NCI-H2107 treated with DMSO at 0.1 percent for 48 hours (cell line): ENCODE measurements around the gene KLHL34.

Experiments used
- DNase-seq: peaks from one replicate; lab custom pipeline; 2025; ENCODE audit not compliant: unreplicated experiment; lab: John Stamatoyannopoulos, UW

The KLHL34 gene, protein sequence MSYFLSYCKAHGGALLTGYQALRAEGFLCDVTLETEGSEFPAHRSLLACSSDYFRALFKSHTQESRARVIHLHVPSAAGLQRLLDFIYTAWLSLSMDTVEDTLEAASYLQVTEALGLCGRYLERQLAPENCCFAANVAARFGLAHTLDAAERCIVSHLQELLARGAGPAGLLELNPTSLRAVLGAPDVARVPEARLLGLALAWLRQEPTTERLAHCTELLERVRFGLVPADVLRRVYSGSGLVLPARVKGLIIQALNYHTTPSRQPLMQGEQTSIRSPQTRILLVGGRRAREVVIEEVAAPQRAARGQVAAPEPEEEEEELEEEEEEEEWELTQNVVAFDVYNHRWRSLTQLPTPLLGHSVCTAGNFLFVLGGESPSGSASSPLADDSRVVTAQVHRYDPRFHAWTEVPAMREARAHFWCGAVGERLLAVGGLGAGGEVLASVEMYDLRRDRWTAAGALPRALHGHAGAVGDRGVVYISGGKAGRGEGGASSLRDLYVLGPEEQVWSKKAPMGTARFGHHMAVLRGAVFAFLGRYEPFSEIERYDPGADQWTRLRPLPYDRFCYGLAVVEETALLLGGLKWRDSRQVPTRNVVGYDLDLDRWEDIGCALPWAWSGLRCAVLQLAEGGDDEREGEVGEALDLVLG

DNA sequence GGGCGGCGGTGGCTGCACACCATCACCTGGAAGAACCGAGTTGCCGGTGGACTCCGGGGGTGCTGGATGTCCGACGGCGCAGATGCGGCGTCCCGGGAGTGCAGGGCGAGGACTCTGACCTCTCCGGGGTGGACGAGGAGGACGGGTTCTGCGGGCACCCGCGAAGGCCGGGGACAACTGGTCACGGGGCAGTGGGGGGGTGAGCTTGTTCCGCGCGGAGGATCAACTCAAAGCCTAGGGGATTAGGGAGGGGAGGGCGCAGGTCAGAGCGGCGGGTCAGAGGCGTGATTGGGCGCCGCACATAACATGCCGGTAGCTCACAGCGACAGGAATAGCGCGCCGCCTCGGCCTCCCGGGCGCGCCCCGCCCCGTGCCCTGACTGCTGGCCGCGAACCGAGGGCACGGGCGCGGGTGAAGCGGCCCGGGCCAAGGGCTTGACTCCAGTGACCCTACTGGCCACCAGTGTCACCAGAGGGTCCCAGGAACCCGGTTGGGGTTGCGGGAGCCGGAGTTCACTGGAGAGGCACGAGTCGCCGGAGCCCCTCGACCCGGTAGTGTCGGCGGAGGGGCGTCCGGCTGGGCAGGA, at the start of gene KLHL34:
Gene KLHL34 (minus strand): TSS at position 179 of the 586 bp plus-strand sequence. CDS start 542 bp downstream, outside the sequence.
- no peak for DNase-seq

DNA sequence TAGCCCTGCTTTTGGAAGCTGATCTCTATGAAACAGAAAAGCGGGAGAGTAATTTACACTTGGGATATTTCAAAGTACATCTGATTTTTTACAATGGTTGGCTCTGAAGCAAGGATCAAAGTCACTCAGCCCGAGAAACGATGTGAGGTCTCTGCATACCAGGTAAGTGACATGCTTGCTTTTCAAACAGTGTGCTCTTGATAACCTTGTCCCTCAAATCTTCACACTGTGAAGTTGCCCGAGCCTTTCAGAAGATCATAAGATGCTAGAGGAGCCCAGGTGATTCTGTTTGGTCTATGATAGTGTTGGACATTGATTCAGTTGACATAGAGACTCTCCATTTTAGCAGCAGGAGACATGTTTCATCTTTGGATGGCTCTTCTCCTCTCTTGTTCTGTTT, 47.1 kb upstream of the KLHL34 start:
- DNase-seq, result no peak

DNA sequence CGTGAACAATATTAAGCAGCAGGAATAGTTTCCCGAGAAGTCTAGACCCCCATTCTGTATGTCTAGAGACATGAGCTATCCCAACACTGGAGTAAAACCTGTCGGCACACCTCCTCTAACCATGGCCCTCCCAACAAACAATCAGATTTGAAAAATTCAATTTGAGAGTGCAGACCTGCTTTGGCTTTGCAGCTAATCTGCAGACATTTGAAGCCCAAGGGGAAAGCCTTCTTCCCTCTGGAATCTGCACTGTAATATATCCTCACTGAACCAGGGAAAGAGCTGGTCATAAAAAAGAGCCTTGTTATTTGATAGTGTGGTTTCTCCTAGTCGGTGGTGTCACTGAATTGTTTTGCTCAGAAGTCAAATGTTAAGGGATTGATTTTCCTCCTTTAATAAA, 44.6 kb upstream of the KLHL34 start:
- peak; percentile 54 for DNase-seq

DNA sequence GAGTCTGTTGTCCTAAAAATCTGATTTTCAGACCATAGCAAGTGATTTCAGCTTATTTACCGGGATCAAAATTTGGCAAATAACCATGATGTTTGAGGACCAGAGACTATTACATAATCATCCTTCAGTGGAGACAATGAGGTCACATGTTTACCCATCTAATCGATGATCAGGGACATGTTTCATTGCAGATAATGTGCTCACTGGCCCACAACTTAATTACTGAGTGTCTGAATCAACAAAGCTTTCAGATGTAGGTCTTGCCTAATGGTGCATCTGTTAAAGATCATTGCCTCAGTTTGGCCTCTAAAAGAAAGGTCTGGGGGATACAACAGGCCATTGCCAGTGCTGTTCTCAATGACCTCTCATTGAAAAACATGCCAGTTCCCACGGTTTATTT, 42.8 kb upstream of the KLHL34 start:
- no peak for DNase-seq

DNA sequence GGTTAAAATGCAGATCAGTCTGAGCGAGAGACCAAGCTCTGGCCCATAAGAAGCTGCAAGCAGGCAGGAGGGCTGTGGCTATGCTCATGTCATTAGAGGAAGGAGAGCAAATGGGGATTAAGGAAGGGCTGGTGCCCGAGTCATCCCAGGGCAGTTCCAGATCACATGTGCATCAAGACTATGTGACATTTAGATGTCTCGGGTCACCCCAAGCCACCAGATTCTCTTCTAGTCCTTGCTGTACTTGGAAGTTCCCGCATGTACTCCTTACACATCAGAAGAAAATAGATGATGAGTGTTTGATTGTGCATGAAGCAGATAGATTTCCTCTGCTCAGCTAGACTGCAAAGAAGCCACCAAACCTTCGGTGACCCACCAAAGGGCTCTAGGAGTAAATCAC, 42.1 kb upstream of the KLHL34 start:
- DNase-seq, result no peak

DNA sequence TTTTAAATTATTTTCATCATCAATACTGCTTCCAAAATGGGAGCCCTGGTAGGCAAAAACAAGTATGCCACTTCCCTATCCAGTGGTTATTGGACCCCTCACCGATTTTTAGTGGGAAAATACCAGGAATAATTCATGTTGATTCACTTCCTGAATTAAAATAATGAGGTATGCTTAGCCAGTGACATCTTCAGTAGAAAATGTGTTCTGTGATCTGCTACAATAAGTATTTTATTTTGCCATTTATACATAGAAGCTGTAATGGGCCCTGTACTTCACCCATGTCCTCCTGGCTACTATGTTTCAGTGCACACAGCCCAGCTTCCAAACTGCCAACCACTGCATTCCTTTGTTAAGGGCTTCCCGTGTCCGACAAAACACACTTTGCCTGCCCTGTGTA, 41.0 kb upstream of the KLHL34 start:
- DNase-seq, result no peak

DNA sequence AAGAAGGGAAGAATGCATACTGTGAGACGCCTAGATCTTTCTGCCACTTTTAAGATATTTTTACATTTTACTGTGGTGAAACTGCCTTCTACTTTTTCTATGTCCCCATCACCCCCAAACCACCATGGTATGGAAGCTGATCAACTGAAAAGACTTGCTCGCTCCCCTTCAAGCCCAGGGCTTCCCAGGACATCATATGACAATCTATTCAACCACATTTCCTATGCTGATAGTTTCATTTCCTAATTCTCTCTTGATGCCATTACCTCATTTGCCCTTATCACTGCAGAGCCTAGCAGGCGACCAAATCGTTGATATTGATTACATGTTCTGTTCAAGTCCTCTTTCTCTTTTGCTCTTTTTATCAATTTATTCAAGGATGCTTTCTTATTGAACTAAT, 40.1 kb upstream of the KLHL34 start:
- no peak for DNase-seq

DNA sequence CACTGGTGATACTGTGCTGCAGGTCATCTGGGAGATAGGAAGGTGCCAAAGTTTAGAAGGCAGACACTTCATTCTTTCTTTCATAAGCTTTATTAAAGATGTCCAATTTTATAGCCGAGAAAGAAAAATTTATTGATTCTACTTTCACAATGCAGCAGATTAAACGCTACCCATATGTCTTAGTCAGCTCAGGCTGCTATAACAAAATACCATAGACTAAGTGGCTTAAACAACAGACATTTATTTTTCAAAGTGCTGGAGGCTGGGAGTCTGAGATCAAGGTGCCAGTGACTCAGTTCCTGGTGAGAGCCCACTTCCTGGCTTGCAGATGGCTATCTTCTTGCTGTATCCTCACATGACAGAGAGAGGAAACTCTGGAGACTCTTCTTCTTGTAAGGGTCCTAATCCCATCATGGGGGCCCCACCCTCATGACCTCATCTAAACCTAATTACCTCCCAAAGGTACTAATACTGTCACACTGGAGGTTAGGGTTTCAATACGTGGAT, 33.4 kb upstream of the KLHL34 start:
- no peak for DNase-seq

DNA sequence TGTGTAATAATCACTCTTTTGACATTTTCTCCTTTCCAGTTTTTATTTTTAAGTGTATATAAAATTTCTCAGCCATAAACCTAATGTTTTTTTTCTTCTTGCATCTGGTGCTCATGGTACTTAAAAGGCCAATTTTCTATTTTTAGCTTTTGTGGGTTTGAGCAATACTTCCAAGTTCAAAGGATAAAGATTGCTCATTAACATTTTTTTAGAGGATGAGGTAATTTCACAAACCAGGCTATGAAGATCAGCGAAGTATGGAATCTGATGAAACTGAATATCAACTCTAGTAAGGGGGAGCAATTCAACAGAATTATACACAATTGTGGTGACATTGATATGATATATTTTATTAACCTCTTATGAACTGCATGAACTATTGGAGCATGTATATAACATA, 25.8 kb upstream of the KLHL34 start:
- DNase-seq, result no peak

DNA sequence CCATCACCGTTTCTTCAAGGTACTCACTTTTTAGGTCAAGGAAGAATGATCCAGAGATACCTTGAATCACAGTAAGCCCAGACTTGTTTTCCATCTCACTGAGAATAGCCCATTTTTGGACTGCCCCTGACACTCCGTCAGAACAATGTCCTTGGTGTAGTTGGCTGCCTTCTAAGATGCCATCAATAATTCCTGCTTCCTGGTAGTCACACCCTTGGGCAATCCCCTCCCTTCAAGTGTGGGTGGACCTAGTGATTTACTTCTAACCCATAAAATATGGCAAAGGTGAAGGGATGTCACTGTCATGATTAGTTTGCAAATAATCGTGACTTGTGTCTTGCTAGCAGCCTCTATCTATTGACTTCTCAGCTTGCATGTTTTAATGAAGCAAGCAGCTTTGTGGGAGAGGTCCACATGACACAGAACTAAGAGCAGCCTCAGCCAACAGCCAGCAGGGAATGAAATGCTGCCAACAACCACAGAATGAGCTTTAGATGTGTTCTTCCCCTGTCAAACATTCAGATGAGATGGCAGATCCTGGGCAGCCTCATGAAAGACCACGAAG, 20.0 kb upstream of the KLHL34 start:
- DNase-seq, result no peak

DNA sequence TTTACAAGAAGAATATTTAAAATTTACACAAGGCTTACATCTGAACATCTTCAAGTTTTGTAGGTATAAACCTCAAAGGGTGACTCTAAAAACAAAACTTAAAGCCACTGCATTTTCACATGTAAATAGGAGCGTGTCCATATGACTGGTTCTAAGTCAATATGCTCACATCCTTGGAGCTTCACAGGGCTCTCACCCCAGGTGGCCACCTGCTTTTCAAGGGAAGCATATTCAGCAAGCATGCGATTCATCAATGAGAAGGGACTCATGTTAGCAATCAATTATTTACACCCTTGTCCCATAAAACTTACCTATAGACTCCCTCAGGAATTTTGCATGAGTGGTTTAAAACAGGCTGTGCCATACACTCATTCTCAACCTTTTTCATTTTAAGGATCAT, 17.8 kb upstream of the KLHL34 start:
- DNase-seq, result no peak

DNA sequence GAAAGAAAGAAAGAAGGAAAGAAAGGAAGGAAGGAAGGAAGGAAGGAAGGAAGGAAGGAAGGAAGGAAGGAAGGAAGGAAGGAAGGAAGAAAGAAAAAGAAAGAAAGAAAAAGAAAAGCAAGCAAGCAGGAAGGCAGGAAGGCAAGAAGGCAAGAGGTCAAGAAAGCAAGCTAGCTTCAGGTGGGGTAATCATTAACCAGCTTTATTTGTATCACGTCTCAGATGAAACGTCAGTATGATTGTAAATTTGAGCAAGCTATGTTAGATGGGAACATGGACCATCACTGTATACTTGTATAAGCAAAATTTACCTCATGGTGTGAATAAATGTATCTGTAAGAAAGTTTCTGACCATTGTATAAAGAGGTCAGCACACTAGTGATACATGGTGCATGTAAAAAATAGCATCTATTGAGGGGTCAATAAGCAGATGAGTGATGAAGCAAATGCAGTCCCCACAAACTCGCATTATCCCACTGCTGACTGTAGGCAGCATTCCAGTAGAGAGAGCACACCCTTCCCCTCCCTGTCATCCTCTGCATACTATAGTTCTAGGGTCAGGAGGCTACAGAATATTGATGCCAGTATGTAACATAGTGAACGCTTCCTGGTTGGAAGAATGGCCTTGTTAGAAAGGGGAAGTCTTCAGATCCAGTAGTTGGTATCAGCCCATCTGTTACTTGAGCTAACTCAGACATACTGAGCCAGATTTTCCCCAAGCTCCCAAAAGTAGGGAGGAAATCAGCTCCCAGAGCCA, 16.5 kb upstream of the KLHL34 start:
- no peak for DNase-seq

DNA sequence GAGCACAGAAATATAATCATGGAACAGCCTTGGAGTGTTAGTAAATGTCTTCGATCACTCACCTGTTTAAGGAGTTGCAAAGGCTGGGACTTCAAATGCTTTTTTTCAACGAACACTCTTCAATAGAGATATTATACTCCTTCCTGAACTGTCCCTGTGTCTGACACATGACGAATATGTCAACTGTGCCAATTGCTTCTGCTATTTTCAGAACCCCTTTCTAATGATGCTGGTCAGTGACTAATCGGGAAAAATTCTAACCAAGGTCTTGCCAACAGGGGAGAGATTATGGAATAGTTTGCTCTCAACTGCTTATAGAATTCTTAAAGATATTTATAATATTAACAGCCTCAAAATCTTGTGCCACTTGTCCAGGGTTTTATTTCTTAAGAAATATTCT, 8.5 kb upstream of the KLHL34 start:
- DNase-seq, result no peak

DNA sequence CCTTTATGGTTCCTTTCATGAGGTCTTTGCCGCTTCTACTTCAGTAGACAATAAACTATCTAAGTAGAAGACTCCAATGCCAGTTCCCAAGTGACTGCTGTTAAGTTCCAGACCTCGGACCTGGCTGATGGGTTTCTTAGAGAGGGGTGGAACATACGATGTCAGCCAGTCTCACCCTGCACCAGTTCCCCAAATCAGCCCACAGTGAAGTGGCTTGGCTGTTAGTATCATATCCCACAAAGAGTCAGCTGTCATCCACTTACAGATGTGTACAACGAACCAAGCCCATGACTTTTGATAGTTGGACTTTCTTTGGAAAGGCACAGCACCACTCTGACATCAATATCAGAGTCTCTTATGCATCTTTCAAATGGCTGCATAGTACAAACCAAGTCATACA, 8.1 kb upstream of the KLHL34 start:
- DNase-seq, result no peak

DNA sequence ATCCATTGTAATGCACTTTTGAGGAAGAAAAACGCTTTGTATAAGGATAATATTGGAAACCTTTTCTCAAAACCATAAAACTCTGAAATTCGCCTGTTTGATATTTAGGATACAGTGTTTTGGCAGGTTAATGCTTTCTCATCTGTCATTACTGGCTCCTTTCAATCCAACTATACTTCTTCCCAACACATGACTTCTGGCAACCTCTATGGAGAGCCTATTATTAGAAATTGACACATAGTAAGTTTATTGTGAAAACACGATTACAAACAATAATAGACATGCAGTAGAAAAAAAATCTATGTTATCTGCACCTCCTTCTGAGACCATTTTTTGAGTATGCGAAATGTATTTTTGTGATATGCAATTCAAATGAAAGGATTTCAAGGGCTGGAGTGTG, 4.6 kb upstream of the KLHL34 start:
- no peak for DNase-seq

DNA sequence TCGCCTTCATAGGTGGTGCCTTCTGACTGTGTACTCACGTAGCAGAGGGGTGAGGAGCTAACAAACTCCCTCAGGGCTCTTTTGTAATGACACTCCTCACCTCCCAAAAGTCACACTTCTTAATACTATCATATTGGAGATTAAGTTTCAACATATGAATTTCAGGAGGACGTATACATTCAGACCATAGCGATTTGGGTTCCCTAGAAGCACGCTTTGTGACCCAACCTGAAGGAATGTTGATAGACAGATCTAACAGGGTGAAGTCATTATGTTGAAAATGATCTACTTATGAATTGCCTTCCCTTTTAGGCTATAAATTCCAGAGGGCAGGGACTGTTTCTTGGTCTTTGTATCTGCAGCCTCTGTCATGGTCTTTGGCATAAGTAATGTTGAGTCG, 3.2 kb upstream of the KLHL34 start:
- DNase-seq, result no peak

DNA sequence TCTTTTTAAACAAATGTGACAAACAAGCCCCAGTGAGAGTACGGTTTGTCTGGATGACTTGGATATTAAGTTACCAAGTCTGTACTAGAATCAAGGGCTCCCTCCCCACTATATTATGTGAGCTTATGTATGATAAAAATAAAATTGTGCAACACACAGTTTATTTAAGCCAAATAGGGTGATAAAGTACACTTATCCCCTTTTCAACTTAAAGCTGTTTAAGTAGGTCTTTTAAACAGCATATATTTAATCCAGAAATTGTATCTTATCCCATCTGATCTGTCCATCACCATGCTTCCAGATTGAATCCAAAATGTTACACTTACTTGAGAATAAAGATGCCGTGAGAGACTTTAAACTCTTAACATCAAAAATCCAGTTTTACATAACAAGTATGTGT, 2.0 kb upstream of the KLHL34 start:
- no peak for DNase-seq

DNA sequence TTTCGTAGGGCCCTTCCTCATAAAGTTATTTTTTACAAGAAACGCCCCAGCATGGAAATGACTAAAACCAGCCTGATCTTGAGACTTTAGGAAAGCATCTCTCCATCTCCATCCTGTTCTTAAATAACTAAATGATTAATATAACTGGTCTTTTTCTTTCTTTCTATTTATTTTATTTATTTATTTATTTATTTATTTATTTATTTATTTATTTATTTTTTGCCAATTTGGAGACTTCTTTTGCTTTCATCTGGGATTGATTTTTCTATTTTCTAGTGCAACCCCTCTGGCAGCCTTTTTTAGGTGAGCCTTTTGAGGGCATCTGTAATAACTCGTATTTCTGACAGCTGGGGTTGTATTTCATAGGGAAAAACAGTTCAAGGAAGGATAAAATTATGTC, 1.2 kb upstream of the KLHL34 start:
- DNase-seq, result no peak

DNA sequence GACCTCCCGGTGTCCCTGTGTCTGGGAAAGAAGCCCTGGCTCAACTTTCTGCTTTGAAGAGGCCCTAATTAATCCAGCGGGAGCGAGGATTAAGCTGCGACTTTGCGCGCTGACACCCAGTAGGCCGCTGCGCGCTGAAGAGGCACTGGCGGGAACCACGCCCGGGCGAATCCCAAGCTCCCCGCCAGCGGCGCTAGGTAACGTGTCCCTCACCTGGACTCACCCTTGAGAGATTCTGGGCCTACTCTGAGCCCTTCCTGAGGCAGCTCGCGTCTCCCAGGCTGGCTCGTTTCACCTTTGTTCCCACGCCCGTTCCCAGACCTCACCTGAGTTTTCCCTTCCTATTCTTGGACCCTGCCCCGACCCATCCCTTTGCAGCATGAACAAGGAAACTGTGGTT, 616 bp upstream of the KLHL34 start:
- no peak for DNase-seq

DNA sequence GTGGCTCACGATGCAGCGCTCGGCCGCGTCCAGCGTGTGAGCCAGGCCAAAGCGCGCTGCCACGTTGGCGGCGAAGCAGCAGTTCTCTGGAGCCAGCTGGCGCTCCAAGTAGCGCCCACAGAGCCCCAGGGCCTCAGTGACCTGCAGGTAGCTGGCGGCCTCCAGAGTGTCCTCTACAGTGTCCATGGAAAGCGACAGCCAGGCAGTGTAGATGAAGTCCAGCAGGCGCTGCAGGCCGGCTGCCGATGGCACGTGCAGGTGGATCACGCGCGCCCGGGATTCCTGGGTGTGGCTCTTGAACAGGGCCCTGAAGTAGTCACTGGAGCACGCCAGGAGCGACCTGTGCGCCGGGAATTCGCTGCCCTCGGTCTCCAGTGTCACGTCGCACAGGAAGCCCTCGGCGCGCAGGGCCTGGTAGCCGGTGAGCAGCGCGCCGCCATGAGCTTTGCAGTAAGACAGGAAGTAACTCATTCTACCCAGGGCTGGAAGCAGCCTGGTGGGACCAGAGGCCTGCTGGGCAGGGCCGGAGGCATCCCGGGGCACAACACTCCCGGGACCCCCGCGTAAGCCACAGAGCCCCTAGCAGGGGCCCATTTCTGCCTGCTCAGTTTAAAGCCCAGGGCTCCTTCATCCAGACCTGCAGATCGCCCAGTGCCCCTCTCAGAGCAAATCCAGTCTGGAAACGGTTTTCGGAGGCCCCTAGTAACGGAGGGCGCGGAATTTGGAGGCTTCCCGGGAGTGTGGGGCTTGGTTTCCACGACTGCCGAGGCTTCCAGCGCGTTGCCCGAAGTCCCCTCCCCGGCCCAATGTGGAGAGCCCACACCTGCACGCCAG, 595 bp downstream of the KLHL34 start:
- no peak for DNase-seq
